LoVo (cell line): ENCODE measurements around the gene ST3GAL5.
"Not testable (repeated sequence)": the region's sequence is repeated elsewhere in the genome, so short reads cannot be mapped to it uniquely, and the experiment has no call there.

Experiments
- DNase-seq: peaks from one replicate; pipeline ENCODE4 v3.0.0-alpha.2; 2016; ENCODE audit warnings: low spot score

Gene ST3GAL5

GRCh38 chr2:85888684-85889626 lies at the start of gene ST3GAL5:
Gene ST3GAL5 (minus strand): TSS chr2:85888990. CDS start chr2:85888905, 85 bp downstream.
- DNase-seq: peak; percentile 86

GRCh38 chr2:85938456-85938855 lies 49.7 kb upstream of the ST3GAL5 start:
- DNase-seq: no peak

- no peak for DNase-seq
These were observed 48.3 kb upstream of the ST3GAL5 start for GRCh38 chr2:85937069-85937439.

- no peak for DNase-seq
These were observed 47.8 kb upstream of the ST3GAL5 start for GRCh38 chr2:85936421-85937068.

- DNase-seq: peak; percentile 80
These were observed 47.0 kb upstream of the ST3GAL5 start for GRCh38 chr2:85935746-85936208.

GRCh38 chr2:85935170-85935745 lies 46.5 kb upstream of the ST3GAL5 start:
- no peak for DNase-seq

- DNase-seq: peak; percentile 14
These were observed 45.2 kb upstream of the ST3GAL5 start for GRCh38 chr2:85933753-85934594.

- DNase-seq: not testable (repeated sequence)
These were observed 42.4 kb upstream of the ST3GAL5 start for GRCh38 chr2:85931151-85931550.

GRCh38 chr2:85930129-85931124 lies 41.6 kb upstream of the ST3GAL5 start:
- DNase-seq: no peak

- no peak for DNase-seq
These were observed 40.6 kb upstream of the ST3GAL5 start for GRCh38 chr2:85929096-85930050.

GRCh38 chr2:85926931-85927661 lies 38.3 kb upstream of the ST3GAL5 start:
- no peak for DNase-seq

GRCh38 chr2:85926526-85926925 lies 37.7 kb upstream of the ST3GAL5 start:
- no peak for DNase-seq

GRCh38 chr2:85925216-85925671 lies 36.5 kb upstream of the ST3GAL5 start:
- DNase-seq: no peak

- no peak for DNase-seq
These were observed 35.7 kb upstream of the ST3GAL5 start for GRCh38 chr2:85924522-85924921.

GRCh38 chr2:85922199-85922598 lies 33.4 kb upstream of the ST3GAL5 start:
- no peak for DNase-seq

- DNase-seq: no peak
These were observed 32.9 kb upstream of the ST3GAL5 start for GRCh38 chr2:85921659-85922058.

- no peak for DNase-seq
These were observed 32.2 kb upstream of the ST3GAL5 start for GRCh38 chr2:85920810-85921545.
